Neural crest cell (in vitro differentiated cells): ENCODE results near the gene BPIFA1. TPM values are rescaled to one million over a fixed set of nuclear protein-coding genes. Genes with fewer than 3 reads are reported as not detected.

Experiments used
- DNase-seq: peaks from one replicate; pipeline ENCODE4 v3.0.0; 2021; ENCODE audit warnings: low read depth, mixed read lengths, low spot score
- H3K27ac Mint-ChIP-seq: one replicate; pipeline ENCODE4 v1.8.0; 2021; ENCODE audit warnings: mild to moderate bottlenecking, mixed read lengths; ENCODE audit not compliant: unreplicated experiment
- H3K27me3 Mint-ChIP-seq: 2 replicates; pipeline ENCODE4 v1.8.0; 2021; ENCODE audit warnings: low read depth, mild to moderate bottlenecking, mixed read lengths
- H3K36me3 Mint-ChIP-seq: 2 replicates; pipeline ENCODE4 v1.8.0; 2021; ENCODE audit warnings: low read depth, mild to moderate bottlenecking, mixed read lengths
- H3K4me1 Mint-ChIP-seq: 2 replicates; pipeline ENCODE4 v1.8.0; 2021; ENCODE audit warnings: mixed read lengths
- H3K4me3 Mint-ChIP-seq: one replicate; pipeline ENCODE4 v1.8.0; 2021; ENCODE audit warnings: mild to moderate bottlenecking, mixed read lengths
- H3K9me3 Mint-ChIP-seq: 2 replicates; pipeline ENCODE4 v1.8.0; 2021; ENCODE audit warnings: mixed read lengths
- total RNA-seq: library from RNA; stranded (reverse); gene quantifications from 2 replicates; pipeline ENCODE4 v1.2.1, GENCODE V29; 2021
- TF ChIP-seq, protein P1 (sequence below): fragments of 200-600 bp; sonication (generic); conservative IDR thresholded peaks from 2 replicates; pipeline ENCODE4 v1.5.0; 2021; ENCODE audit warnings: antibody characterized with exemption, mild to moderate bottlenecking

Gene BPIFA1
- total RNA-seq, 1 donor from 2014 or later: not detected

DNA sequence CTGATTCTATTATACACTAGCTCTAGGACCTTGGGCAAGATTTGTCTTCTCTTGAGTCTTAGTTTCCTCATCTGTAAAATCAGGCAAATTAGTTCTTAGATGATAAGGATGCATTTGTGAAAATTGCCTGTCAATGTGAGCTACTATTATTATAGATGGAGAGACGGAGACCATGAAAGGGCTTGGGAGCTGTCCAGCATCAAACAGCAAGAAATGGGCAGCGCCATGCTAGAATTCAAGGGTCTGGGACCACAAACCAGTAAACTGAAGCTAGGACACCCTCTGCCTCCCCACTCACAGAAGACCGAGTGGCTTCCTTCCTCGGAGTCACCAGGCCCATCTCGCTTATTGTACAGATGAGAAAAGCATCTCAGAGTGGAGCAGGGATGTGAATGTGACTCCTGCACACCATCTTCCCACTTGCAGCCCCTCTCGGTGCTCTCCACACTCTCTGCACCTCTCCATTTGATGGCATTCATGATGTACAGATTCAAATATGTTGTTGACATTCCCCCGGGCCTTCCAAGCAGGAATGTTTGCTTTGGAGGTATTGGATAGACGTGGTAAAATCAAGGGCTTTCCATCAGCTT, 42.8 kb upstream of the BPIFA1 start:
- no peak for DNase-seq
- Mint-ChIP-seq H3K9me3 (no peaks in the 10 kb centered on the region), H3K4me1 (no peaks in the 10 kb centered on the region), H3K36me3 (no peaks in the 10 kb centered on the region), H3K4me3 (no peak overlapping the region), H3K27me3 (peaks cover 84% of the 10 kb centered on the region), H3K27ac (no peak overlapping the region)
- TF ChIP-seq, protein P1, sequence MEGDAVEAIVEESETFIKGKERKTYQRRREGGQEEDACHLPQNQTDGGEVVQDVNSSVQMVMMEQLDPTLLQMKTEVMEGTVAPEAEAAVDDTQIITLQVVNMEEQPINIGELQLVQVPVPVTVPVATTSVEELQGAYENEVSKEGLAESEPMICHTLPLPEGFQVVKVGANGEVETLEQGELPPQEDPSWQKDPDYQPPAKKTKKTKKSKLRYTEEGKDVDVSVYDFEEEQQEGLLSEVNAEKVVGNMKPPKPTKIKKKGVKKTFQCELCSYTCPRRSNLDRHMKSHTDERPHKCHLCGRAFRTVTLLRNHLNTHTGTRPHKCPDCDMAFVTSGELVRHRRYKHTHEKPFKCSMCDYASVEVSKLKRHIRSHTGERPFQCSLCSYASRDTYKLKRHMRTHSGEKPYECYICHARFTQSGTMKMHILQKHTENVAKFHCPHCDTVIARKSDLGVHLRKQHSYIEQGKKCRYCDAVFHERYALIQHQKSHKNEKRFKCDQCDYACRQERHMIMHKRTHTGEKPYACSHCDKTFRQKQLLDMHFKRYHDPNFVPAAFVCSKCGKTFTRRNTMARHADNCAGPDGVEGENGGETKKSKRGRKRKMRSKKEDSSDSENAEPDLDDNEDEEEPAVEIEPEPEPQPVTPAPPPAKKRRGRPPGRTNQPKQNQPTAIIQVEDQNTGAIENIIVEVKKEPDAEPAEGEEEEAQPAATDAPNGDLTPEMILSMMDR: no peak

DNA sequence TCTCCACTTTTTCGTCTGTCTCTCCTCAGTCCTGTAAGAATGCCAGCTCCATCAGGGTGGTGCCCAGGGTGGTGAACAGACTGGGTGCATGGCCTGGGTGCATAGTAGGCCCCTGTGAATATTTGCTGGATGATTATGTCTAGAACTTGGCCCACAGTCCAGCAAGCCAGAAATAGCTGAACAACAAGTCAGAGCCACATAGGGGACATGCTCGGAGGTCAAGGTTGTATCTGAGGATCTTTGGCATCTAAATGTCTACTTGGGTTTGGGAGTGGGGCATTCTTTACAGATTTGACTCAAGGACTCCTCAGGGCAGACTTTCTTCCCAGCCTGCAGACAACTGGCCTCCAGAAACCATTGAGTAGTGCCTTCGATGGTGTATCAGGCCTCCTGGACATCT, 36.8 kb upstream of the BPIFA1 start:
- no peaks in the 10 kb centered on the region for H3K36me3 Mint-ChIP-seq
- DNase-seq: no peak
- no peak overlapping the region for H3K27ac Mint-ChIP-seq
- H3K4me1 Mint-ChIP-seq: no peaks in the 10 kb centered on the region
- no peak overlapping the region for H3K4me3 Mint-ChIP-seq
- TF ChIP-seq, protein P1: no peak
- H3K9me3 Mint-ChIP-seq: no peaks in the 10 kb centered on the region
- H3K27me3 Mint-ChIP-seq: peaks cover 90% of the 10 kb centered on the region

DNA sequence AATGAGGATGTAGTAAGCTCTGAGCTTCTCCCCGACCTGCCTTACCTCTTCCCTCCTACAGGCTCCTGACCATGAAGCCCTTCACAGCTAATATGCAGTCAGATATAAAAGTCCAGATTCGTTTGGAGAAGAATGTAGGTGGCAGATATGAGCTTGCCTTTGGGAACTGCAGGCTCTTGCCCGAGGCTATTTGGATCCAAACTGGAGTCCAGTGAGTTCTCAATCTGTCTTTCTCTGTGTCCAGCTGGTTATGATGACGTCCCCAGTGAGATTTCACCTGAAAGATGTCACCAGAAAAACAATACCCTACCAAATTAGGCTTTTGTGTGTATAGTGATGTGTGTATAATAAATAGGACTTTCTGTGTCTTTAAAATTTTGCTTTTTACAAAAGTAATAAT, 33.3 kb upstream of the BPIFA1 start:
- peaks cover 89% of the 10 kb centered on the region for H3K27me3 Mint-ChIP-seq
- no peak for DNase-seq
- TF ChIP-seq, protein P1: no peak
- no peak overlapping the region for H3K27ac Mint-ChIP-seq
- no peaks in the 10 kb centered on the region for H3K4me1 Mint-ChIP-seq
- no peaks in the 10 kb centered on the region for H3K9me3 Mint-ChIP-seq
- H3K4me3 Mint-ChIP-seq: no peak overlapping the region
- H3K36me3 Mint-ChIP-seq: no peaks in the 10 kb centered on the region

DNA sequence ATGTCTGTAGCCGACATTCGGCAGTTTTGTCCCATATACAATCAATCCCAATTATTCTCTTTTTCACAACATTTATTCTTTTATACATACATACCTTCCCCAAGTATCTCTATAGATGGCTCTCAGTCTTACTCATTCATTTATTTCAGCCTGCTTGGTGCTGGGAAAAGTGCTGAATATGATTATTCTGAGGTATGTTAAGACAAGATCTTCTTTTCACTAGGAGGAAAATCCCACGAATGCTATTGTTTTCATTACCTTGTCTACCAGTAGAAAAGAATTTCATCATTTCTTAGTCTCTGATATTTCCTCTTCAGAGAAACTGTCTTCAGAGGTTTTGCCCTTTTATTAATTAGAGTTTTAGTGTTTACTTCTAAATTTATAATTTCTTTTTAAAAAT, 32.4 kb upstream of the BPIFA1 start:
- peaks cover 91% of the 10 kb centered on the region for H3K27me3 Mint-ChIP-seq
- no peaks in the 10 kb centered on the region for H3K4me1 Mint-ChIP-seq
- TF ChIP-seq, protein P1: no peak

DNA sequence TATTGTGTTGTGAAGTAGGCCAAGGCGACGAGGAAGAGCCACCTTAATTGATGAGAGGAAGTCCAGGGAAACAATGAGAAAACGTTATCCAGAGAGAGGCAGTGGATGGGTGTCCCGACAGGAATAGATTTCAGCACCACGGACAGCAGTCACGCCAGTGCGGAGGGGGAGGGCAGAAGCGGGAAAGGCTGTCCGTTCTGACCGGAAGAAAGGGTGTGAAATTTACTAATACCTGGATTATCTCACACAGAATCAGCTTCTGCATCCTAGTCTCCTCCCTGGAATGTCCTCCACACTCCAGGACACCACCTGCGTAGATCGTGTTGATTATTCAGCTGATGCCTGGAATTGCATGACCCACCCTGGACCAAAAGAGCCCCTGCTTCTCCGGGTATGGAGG, 26.0 kb upstream of the BPIFA1 start:
- Mint-ChIP-seq H3K27me3 (peaks cover 88% of the 10 kb centered on the region), H3K4me3 (no peak overlapping the region), H3K27ac (no peak overlapping the region), H3K4me1 (peaks cover 4% of the 10 kb centered on the region), H3K36me3 (no peaks in the 10 kb centered on the region), H3K9me3 (no peaks in the 10 kb centered on the region)
- TF ChIP-seq, protein P1: no peak
- peak; percentile 97 for DNase-seq

More for the DNA sequence above, 32.4 kb upstream of the BPIFA1 start:
- H3K9me3 Mint-ChIP-seq: no peaks in the 10 kb centered on the region
- no peaks in the 10 kb centered on the region for H3K36me3 Mint-ChIP-seq
- H3K27ac Mint-ChIP-seq: no peak overlapping the region
- DNase-seq: no peak
- H3K4me3 Mint-ChIP-seq: no peak overlapping the region

DNA sequence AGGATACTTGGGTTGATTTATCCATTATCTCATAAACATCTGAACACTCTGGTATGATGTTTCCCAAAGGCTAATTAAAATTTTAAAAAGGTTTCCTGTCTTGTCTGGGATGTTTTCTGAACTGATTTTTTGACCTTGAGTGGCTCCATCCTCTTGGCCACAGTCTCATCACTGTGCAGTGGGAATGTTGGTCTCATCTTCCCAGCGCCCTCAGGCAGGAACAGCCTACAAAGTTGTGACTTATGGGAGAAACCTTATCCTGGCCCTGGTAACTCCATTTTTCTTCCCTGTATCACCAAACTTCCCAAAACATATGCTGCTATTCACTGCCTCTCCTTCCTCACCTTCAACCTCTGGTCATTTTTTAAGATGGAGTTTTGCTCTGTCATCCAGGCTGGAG, 25.4 kb upstream of the BPIFA1 start:
- peaks cover 4% of the 10 kb centered on the region for H3K4me1 Mint-ChIP-seq
- H3K27ac Mint-ChIP-seq: no peak overlapping the region
- no peaks in the 10 kb centered on the region for H3K36me3 Mint-ChIP-seq
- H3K4me3 Mint-ChIP-seq: no peak overlapping the region
- H3K9me3 Mint-ChIP-seq: no peaks in the 10 kb centered on the region
- H3K27me3 Mint-ChIP-seq: peaks cover 88% of the 10 kb centered on the region
- no peak for DNase-seq
- TF ChIP-seq, protein P1: no peak
